Fibroblast of villous mesenchyme (primary cell): ENCODE results near the gene GNA12. TPM values are rescaled to one million over a fixed set of nuclear protein-coding genes. Genes with fewer than 3 reads are reported as not detected.
A peak's percentile ranks its signal among the peaks of the same experiment; 100 is the strongest.

Experiments
- DNase-seq: peaks from one replicate; pipeline ENCODE4 v3.0.0-alpha.2; 2010; ENCODE audit warnings: low read depth
- H3K4me3 ChIP-seq: 2 replicates; pipeline ENCODE4 v1.5.1; 2011; ENCODE audit warnings: low read depth, mild to moderate bottlenecking, low read length
- CTCF ChIP-seq: IDR thresholded peaks from 2 replicates; pipeline ENCODE4 v1.5.1; 2012; ENCODE audit warnings: low read depth, mild to moderate bottlenecking, low read length; ENCODE audit not compliant: insufficient read depth
- total RNA-seq: library from RNA; depleted of rRNA; stranded (reverse); fragments of >200 nt; gene quantifications from 2 replicates; pipeline ENCODE4 v1.2.3, GENCODE V29; 2012

GNA12 gene
- total RNA-seq, 1 donor = 46.2 TPM

- H3K4me3 ChIP-seq = no peak overlapping the region
- no peak for TF ChIP-seq CTCF
- DNase-seq = no peak
Measured at GRCh38 chr7:2840458-2840857, 3.6 kb downstream of the GNA12 start.

DNA sequence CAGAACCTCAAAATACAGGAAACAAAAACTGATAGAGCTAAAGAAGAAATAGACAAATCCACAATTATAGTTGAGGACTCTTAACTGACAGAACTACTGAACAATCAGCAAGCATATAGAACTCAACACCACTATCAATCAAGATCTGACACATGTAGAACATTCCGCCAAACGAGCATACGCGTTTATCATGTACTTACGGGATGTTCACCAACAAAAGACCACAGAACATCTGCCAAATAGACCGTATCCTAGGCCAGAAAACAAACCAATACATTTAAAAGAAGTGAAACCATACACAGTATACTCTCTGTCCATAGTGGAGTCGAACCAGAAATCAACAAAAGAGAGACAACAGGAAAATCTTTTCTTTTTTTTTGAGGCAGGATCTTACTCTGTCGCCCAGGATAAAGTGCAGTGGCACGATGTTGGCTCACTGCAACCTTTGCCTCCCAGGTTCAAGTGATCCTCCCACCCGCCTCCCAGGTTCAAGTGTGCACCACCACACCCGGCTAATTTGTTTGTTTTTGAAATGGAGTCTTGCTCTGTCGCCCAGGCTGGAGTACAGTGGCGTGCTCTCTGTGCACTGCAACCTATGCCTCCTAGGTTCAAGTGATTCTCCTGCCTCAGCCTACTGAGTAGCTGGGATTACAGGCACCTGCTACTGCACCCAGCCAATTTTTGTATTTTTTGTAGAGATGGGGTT lies 5.1 kb downstream of the GNA12 start:
- no peak for DNase-seq
- H3K4me3 ChIP-seq = no peak overlapping the region
- no peak for TF ChIP-seq CTCF

GRCh38 chr7:2838451-2838850 lies 5.7 kb downstream of the GNA12 start:
- no peak for TF ChIP-seq CTCF

GRCh38 chr7:2837496-2837895 lies 6.6 kb downstream of the GNA12 start:
- H3K4me3 ChIP-seq = no peak overlapping the region
- no peak for TF ChIP-seq CTCF
- DNase-seq = no peak

More at GRCh38 chr7:2838451-2838850, 5.7 kb downstream of the GNA12 start:
- no peak for DNase-seq
- no peak overlapping the region for H3K4me3 ChIP-seq

- DNase-seq = peak; percentile 83
- H3K4me3 ChIP-seq = no peak overlapping the region
- TF ChIP-seq CTCF = no peak
Measured at GRCh38 chr7:2834748-2835441, 9.2 kb downstream of the GNA12 start.

DNA sequence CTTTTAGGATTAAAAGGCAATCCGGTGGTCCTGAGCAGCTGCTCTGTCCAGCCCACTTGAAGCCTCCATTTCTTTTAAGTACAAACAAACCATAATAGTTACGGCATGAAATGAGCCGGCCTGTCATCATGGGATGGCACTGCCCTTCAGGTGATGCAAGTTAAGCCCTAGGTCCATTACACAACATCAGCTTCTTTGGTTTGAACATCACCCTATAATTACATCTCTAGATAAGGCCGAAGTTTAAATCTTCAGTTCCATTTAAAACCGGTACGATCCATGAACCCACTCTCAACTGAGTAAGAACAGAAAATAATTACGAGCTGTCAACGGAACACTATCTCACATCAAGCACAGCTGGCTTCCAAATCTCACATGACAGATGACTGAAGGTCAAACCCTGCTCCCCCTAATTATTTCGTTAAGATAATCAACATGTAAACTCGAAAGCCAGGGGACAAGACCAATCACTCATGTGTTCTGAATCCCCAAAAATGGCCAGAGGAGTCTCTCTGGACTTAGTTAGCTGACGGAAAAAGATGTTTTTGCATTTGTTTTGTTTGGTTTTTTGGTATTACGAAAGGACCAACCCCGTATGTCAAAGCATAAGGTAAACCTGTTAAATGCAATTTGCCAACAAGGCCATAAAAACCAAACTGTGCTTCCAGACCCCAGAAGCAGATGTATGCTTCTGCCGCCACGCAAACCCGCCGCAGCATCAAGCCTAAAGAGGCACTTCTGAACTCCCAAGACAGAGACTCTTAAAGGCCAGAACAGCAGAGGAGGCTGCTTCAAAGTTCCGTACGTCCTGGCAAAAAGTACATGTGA lies 10.8 kb downstream of the GNA12 start:
- H3K4me3 ChIP-seq = no peak overlapping the region
- TF ChIP-seq CTCF = no peak
- DNase-seq = peak; percentile 67
